Stomach smooth muscle (tissue), 2 donors: ENCODE data around the gene CHN1.

ENCODE experiments used
- H3K27ac ChIP-seq: one replicate; pipeline ENCODE4 v1.7.0; 2013; ENCODE audit warnings: mild to moderate bottlenecking, low read length, inconsistent platforms
- H3K27me3 ChIP-seq, 2 donors: one replicate each; pipeline ENCODE4 v1.7.0; 2013; ENCODE audit warnings: low read length in 2 of 2; ENCODE audit not compliant: insufficient read depth in 2 of 2, control insufficient read depth in 1 of 2
- H3K36me3 ChIP-seq, 2 donors: one replicate each; pipeline ENCODE4 v1.7.0; 2013; ENCODE audit warnings: low read length in 2 of 2; ENCODE audit not compliant: control insufficient read depth in 2 of 2, insufficient read depth in 2 of 2
- H3K4me1 ChIP-seq: one replicate; pipeline ENCODE4 v1.7.0; 2013; ENCODE audit warnings: low read length; ENCODE audit not compliant: control insufficient read depth, insufficient read depth
- H3K4me3 ChIP-seq, 2 donors: one replicate each; pipeline ENCODE4 v1.7.0; 2013; ENCODE audit warnings: low read length in 2 of 2
- H3K9ac ChIP-seq, 2 donors: one replicate each; pipeline ENCODE4 v1.7.0; 2013; ENCODE audit warnings: low read length in 2 of 2, mild to moderate bottlenecking in 1 of 2
- H3K9me3 ChIP-seq, 2 donors: one replicate each; pipeline ENCODE4 v1.7.0; 2013; ENCODE audit warnings: low read length in 2 of 2; ENCODE audit not compliant: control insufficient read depth in 2 of 2
- donor health status: healthy.
- donor health status: Pancreatic carcinoma.

Gene CHN1

DNA sequence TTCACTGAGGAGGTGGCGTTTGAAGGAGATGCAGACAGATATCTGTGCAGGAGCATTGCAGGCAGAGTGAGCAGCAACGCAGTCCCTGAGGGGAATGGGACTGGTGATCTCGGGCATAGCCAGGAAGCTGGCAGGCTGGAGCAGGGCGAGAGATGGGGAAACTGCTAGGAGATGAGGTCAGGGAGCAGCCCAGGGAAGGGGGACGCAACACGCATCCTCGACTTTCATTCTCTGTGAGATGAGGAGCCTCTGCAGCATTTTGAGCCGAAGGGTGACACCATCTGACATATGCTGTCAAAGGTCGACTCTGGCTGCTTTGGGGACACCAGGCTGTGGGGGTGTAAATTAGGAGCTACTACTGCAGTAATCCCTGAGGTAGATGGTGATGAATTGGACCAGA, 236.6 kb downstream of the CHN1 start:
- H3K4me3 ChIP-seq: no peak overlapping the region
- no peaks in the 10 kb centered on the region for H3K9me3 ChIP-seq
- no peak overlapping the region for H3K9ac ChIP-seq
- no peaks in the 10 kb centered on the region for H3K27me3 ChIP-seq
- H3K27ac ChIP-seq: no peak overlapping the region
- no peaks in the 10 kb centered on the region for H3K36me3 ChIP-seq
- H3K4me1 ChIP-seq: peaks cover 16% of the 10 kb centered on the region

DNA sequence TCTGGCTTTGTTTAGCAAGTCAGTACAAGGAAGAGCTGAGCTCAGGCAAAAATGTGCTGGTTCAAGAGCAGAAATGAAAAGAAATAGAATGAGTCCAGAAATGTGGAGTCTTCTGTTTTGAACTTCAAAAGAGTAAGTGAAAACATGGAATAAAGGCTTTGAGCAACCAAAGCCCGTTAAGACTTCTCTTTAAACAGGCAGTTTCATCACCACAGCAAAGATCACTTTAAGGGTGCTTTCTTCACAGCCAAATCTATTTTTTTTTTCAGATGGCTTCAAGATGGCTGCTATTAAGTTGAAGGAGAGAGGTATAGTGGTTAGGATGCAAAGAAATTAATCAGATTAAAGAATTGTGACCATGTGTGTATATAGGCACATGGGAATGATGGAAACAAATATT, 238.9 kb downstream of the CHN1 start:
- no peaks in the 10 kb centered on the region for H3K27me3 ChIP-seq
- no peak overlapping the region for H3K27ac ChIP-seq
- no peaks in the 10 kb centered on the region for H3K36me3 ChIP-seq
- no peak overlapping the region for H3K9ac ChIP-seq
- H3K9me3 ChIP-seq: no peaks in the 10 kb centered on the region
- no peak overlapping the region for H3K4me3 ChIP-seq
- H3K4me1 ChIP-seq: no peaks in the 10 kb centered on the region

DNA sequence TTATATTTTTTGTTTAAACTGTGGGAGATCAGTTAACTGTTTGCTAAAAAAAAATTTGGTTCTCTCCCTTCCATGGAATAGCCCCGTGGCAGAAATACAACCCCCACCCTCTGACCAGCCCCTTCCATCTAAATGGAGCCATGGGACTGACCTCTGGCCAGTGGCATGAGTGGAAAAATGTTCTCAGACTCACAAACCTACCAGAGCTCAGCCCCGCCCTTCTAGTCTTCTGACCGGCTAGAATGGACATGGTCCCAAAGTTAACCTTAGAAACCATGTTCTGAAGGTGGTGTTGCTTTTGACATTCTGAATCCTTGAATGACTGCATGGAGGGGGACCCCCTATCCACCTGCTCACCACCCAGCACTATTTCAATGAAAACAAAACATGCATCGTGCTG, 239.6 kb downstream of the CHN1 start:
- Histone ChIP-seq H3K4me1 (no peaks in the 10 kb centered on the region), H3K27me3 (no peaks in the 10 kb centered on the region), H3K27ac (no peak overlapping the region), H3K9ac (no peak overlapping the region), H3K9me3 (no peaks in the 10 kb centered on the region), H3K36me3 (no peaks in the 10 kb centered on the region), H3K4me3 (no peak overlapping the region)

DNA sequence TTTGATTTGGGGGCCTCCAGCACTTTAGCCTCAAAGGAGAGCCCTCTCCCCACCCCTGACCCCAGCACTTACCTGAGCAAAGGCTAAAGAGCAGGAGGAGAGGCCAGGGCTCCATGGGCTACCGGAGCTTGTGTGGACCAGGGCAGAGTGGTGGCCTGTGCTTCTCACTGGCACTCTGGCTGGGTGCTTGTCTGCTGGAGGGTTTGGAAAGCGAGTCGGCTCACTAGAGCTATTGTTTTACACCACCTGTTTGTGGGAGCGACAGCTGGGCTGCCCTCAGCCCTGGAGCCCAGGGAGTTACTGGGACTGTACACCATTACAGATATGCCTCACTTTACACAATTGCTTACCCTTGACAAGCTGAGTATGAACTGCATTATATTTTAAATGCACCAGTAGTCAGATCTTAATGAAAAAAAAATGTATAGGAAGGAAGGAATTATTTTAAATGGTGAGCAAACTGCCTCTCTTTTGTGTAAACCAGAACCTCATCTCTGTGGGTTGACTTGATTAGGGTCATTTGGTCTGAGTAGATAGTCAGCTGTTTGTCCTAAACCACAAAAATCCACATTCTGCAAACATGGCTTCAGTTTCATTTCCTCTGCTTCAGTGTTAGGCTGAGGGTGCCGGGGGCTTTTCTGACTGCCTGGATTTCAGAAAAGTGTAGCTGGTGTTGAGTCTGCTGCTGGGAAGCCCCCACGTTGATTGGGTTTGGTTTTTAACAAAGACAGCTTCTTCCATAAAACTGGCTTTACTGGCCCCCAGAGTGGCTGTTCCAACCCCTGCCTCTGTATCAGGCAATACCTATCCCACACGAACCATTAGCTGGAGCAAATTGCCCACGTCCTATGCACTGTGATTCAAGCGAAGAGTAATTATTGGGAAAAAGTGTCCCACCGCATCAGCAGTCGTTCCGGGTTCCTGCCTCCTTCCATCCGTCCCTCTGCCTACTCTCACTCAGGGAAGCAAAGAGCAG, 240.6 kb downstream of the CHN1 start, which contains the start of gene CHRNA1:
Gene CHRNA1 (minus strand): TSS at position 193 of the 976 bp plus-strand sequence. CDS start 78 bp downstream, at position 115.
- Histone ChIP-seq H3K27ac (no peak within 1 kb of the TSS), H3K9me3 (no peaks in the 10 kb centered on the region), H3K27me3 (no peaks in the 10 kb centered on the region), H3K4me1 (no peaks in the 10 kb centered on the region), H3K9ac (no peak within 1 kb of the TSS), H3K36me3 (no peaks in the 10 kb centered on the region), H3K4me3 (no peak within 1 kb of the TSS)

DNA sequence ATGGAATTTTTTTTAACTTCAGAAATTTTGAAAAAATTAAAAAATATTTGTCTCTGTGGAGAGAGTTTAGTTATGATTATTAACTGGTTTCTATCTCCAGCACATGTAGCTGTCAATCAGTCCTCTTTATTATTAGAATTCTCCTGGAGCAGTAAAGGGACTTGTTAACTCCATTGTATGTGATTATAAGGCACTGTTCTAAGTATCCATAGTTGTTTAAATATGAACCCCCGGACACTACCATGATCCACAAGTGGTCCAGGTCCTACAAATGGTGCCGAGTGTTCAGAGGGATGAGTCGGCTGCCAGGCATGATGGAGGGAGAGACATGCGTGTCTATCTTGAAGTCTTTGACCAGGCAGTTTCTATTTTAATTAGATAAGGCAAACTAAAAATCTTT, 241.4 kb downstream of the CHN1 start:
- Histone ChIP-seq H3K9ac (no peak overlapping the region), H3K27ac (no peak overlapping the region), H3K27me3 (no peaks in the 10 kb centered on the region), H3K4me1 (no peaks in the 10 kb centered on the region), H3K4me3 (no peak overlapping the region), H3K9me3 (no peaks in the 10 kb centered on the region), H3K36me3 (no peaks in the 10 kb centered on the region)

DNA sequence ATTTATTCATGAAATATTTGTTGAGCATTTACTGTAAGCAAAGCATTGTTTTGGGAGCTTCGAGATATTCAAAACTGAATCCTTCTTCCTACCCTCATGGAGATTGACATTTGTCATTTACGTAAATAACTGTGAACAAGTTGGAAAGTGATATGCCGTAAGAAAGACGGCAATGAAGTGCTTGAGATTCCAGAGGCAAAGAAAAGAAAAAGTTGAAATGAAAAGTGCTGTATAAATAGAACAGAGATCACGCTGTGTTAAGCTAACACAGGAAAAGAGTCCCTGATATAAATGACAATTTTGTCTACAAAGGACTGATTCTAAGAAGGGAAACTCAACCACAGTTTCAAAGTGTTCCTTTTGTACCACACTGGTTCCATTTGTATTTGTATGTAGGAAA, 242.7 kb downstream of the CHN1 start:
- Histone ChIP-seq H3K4me1 (no peaks in the 10 kb centered on the region), H3K4me3 (no peak overlapping the region), H3K27me3 (no peaks in the 10 kb centered on the region), H3K9me3 (no peaks in the 10 kb centered on the region), H3K36me3 (no peaks in the 10 kb centered on the region), H3K9ac (no peak overlapping the region), H3K27ac (no peak overlapping the region)

DNA sequence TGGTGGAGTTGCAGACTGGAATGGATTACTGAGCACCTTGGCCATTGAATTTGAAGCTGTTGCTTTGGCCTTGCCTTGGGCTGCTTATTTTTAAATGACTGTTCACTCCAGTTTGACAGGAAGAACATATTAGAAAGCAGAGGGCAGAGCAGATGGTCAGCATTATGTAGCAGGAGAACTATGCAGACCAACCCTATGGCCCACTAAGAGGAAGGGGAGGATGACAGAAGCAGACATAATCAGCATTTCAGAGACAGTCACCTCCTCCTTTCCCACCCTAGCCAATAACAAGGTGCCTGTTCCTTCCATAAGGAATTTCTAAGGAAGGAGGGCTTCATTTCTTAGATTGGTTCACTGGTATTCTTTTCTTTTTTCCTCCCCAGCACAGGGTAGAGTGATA, 243.3 kb downstream of the CHN1 start:
- no peaks in the 10 kb centered on the region for H3K36me3 ChIP-seq
- no peaks in the 10 kb centered on the region for H3K4me1 ChIP-seq
- no peak overlapping the region for H3K9ac ChIP-seq
- no peak overlapping the region for H3K27ac ChIP-seq
- H3K9me3 ChIP-seq: no peaks in the 10 kb centered on the region
- H3K4me3 ChIP-seq: no peak overlapping the region
- H3K27me3 ChIP-seq: no peaks in the 10 kb centered on the region

DNA sequence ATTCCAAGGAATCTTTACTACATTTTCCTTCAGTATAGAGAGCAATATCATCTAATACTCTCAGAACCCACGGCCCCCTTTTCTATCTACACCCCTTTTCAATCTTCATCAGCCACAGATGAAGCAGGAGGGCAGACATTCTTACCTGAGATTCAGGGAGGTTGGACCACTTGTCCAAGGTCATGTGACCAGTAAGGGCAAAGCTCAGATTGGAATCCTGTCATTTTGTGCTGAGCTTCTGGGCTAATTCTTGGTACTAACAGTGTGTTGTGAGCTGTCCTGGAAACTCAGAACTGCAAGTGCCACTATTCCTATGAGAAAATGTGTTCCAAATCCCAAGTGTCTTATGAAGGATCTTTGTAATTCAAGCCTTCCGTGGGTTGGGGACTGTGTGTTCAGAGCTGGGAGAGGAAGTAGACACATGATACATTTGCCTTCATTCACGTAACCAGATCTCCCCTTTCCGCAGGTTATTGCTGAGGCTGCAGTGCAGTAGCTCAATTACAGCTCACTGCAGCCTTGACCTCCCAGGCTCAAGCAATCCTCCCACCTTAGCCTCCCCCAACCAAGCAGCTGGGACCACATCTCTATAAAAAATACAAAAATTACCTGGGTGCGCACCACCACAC, 244.2 kb downstream of the CHN1 start:
- H3K4me3 ChIP-seq: no peak overlapping the region
- H3K9ac ChIP-seq: no peak overlapping the region
- H3K4me1 ChIP-seq: no peaks in the 10 kb centered on the region
- no peaks in the 10 kb centered on the region for H3K36me3 ChIP-seq
- H3K27me3 ChIP-seq: no peaks in the 10 kb centered on the region
- H3K9me3 ChIP-seq: no peaks in the 10 kb centered on the region
- H3K27ac ChIP-seq: no peak overlapping the region

DNA sequence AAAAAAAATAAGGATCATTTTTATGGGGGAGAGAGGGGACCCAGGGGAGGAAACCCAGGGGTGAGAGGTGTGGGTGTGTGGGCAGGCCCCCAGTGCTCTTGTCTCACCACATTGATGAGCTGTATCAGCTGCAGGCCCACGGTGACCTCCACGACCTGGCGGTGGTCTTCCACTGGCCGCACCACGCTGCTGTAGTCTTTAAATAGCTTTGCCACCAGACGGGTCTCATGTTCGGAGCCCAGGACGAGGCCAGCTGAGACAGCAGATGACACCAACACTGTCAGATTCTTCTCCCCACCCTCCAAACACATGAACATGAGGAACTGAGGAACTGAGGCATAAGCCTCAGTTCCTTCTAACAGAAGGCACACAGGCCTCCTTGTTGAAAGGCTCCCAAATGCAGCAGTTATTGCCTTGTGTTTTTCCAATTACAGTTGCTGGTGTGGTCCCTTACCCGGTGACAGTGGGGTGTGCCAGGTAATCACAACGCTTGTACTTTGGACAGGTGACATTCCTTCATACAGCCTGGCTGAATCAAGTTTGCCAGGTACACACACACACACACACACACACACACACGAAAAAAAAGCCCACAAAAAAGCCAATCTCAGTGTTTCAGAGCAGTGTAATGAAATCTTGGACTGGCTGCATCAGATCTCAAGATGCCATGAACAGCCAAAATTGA, 245.7 kb downstream of the CHN1 start:
- Histone ChIP-seq H3K36me3 (no peaks in the 10 kb centered on the region), H3K27me3 (no peaks in the 10 kb centered on the region), H3K9ac (no peak overlapping the region), H3K4me1 (no peaks in the 10 kb centered on the region), H3K27ac (no peak overlapping the region), H3K9me3 (no peaks in the 10 kb centered on the region), H3K4me3 (no peak overlapping the region)

DNA sequence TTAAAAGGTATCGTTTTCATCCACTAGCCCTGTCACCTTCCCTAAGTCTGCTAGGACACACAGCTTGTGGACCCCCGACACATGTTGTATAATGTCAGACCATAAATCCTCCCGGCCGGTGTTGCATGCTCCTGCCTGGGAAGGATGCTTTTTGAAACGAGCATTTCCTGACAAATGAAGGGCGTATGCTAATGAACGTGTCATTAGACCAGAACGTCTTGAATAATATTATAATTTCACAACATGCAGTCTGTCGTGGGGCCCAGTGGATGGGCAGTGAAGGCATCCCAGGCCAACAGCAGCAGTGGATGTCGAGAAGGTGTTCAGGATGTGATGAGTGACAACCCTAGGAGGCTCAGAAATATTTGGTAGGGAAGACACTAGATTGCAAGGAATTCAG, 248.4 kb downstream of the CHN1 start:
- Histone ChIP-seq H3K27ac (no peak overlapping the region), H3K9me3 (no peaks in the 10 kb centered on the region), H3K9ac (no peak overlapping the region), H3K27me3 (no peaks in the 10 kb centered on the region), H3K4me3 (no peak overlapping the region), H3K36me3 (no peaks in the 10 kb centered on the region), H3K4me1 (no peaks in the 10 kb centered on the region)
